ENCODE measurements around the gene ORC1.

The ORC1 gene

GRCh38 chr1:52341655-52342260 lies 62.5 kb downstream of the ORC1 start:
- no peak for DNase-seq

- no peak for DNase-seq
These were observed 66.8 kb downstream of the ORC1 start for GRCh38 chr1:52337439-52337838.

- DNase-seq = no peak
These were observed 69.2 kb downstream of the ORC1 start for GRCh38 chr1:52334906-52335528.

GRCh38 chr1:52332411-52332810 lies 71.8 kb downstream of the ORC1 start:
- no peak for DNase-seq

DNA sequence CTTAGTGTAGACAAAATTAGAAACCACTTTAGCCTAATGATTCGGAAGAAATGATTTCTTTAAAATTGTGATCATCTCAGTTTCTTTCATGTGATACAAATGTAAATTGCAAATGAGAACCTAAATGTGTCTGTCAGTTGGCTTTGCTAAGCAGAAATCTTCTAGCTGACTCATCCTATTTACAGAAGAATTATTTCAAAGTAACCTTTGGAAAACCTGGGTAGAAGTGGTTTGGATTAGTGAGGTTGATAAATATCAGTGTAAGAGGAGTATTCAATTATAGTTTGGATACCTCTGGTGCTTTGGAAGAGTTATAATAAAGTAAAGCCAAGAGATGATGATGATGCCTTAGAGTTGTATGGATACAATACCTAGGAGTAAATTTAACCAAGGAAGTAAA lies 75.6 kb downstream of the ORC1 start:
- no peak for DNase-seq

DNA sequence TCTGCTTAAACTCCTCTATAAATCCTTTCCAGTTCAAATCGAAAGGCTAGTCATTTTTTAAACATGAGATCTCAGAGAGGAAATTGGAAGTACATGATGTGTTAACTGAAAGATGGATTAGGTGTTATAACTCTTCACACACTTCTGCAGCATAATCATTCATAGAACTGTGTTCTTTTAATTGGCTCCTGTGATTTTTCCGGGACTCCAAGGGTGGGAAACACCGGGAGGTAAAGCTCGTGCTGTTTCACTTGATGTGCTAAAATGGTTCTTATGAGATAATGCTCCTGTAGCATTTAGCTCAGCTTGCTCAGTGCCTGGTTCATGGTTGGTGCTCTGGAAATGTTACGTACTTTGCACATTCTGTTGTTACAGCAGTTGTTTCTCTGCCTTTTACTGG lies 78.4 kb downstream of the ORC1 start:
- no peak for DNase-seq

GRCh38 chr1:52323731-52324130 lies 80.5 kb downstream of the ORC1 start:
- DNase-seq = no peak
